Uterus (tissue), 4 donors: ENCODE data around the gene BRINP3. TPM values are rescaled to one million over a fixed set of nuclear protein-coding genes. Genes with fewer than 3 reads are reported as not detected.

Experiments
- DNase-seq, 2 donors: peaks; one replicate each; pipeline ENCODE4 v3.0.0-alpha.2; 2019 to 2020
- H3K27ac ChIP-seq, 2 donors: fragments of 200-600 bp; sonication (generic); 1 replicate in 1 of 2; 2 replicates in 1 of 2; pipeline ENCODE4 v1.5.1; 2016 to 2018
- H3K27me3 ChIP-seq, 2 donors: fragments of 200-600 bp; sonication (generic); one replicate each; pipeline ENCODE4 v1.5.1; 2018 to 2019; ENCODE audit warnings: control low read depth in 1 of 2
- H3K36me3 ChIP-seq, 2 donors: fragments of 200-600 bp; sonication (generic); one replicate each; pipeline ENCODE4 v1.5.1; 2019; ENCODE audit warnings: control low read depth in 1 of 2
- H3K4me1 ChIP-seq, 2 donors: fragments of 200-600 bp; sonication (generic); one replicate each; pipeline ENCODE4 v1.5.1; 2018 to 2019; ENCODE audit warnings: control low read depth in 1 of 2
- H3K4me3 ChIP-seq, 2 donors: fragments of 200-600 bp; sonication (generic); 1 replicate in 1 of 2; 2 replicates in 1 of 2; pipeline ENCODE4 v1.5.1; 2018 to 2019; ENCODE audit warnings: mild to moderate bottlenecking in 1 of 2
- H3K9me3 ChIP-seq, 2 donors: fragments of 200-600 bp; sonication (generic); one replicate each; pipeline ENCODE4 v1.5.1; 2019; ENCODE audit warnings: control low read depth in 1 of 2
- CTCF ChIP-seq, 4 experiments: fragments of 200-600 bp in 2 of 4; fragments of 450-650 bp in 2 of 4; sonication (generic) in 2 of 4; IDR thresholded peaks; one replicate each; pipeline ENCODE4 v1.5.1; 2016 to 2019; ENCODE audit warnings: antibody characterized with exemption in 4 of 4, mild to moderate bottlenecking in 2 of 4, moderate library complexity in 1 of 4
- POLR2A ChIP-seq, 2 donors: fragments of 450-650 bp; IDR thresholded peaks; one replicate each; pipeline ENCODE4 v1.6.1; 2016; ENCODE audit warnings: antibody characterized with exemption in 2 of 2, mild to moderate bottlenecking in 1 of 2, moderate library complexity in 1 of 2
- intact Hi-C: fragments of 100-400 bp; cut with DNase I; formaldehyde crosslinking; loops from one replicate; pipeline ENCODE4 v1.15.1; 2023; ENCODE audit warnings: low total_unique reads
- total RNA-seq, 4 donors: library from RNA; depleted of rRNA in 3 of 4; stranded (reverse); fragments of >200 nt in 3 of 4; gene quantifications; one replicate each; pipeline versions ENCODE4 v1.1.0 to v1.2.4, GENCODE V29; 2014 to 2023
- donor health status: DM: yes; HTN: yes; CAD: no.

Gene BRINP3
- total RNA-seq, 4 donors from 2014 or later, result under 0.01 to 39.7 (median 0.76) TPM; not detected in 1

GRCh38 chr1:190084552-190084951, 393.1 kb downstream of the BRINP3 start:
- intact Hi-C loops, result no loop called here
- H3K27me3 ChIP-seq, result no peaks in the 10 kb centered on the region
- H3K4me3 ChIP-seq, result no peak overlapping the region
- no peaks in the 10 kb centered on the region for H3K9me3 ChIP-seq
- H3K36me3 ChIP-seq, result no peaks in the 10 kb centered on the region
- no peaks in the 10 kb centered on the region for H3K4me1 ChIP-seq
- no peak for DNase-seq
- TF ChIP-seq POLR2A (IDR thresholded peaks at IDR 0.05) (no peak), CTCF (IDR thresholded peaks at IDR 0.05) (no peak)
- no peak overlapping the region for H3K27ac ChIP-seq

GRCh38 chr1:190068304-190068703, 409.4 kb downstream of the BRINP3 start:
- Histone ChIP-seq H3K9me3 (no peaks in the 10 kb centered on the region), H3K4me1 (no peaks in the 10 kb centered on the region), H3K27me3 (no peaks in the 10 kb centered on the region), H3K27ac (no peak overlapping the region), H3K36me3 (no peaks in the 10 kb centered on the region), H3K4me3 (no peak overlapping the region)
- DNase-seq, result no peak
- intact Hi-C loops, result no loop called here
- TF ChIP-seq CTCF (IDR thresholded peaks at IDR 0.05) (no peak), POLR2A (IDR thresholded peaks at IDR 0.05) (no peak)

DNA sequence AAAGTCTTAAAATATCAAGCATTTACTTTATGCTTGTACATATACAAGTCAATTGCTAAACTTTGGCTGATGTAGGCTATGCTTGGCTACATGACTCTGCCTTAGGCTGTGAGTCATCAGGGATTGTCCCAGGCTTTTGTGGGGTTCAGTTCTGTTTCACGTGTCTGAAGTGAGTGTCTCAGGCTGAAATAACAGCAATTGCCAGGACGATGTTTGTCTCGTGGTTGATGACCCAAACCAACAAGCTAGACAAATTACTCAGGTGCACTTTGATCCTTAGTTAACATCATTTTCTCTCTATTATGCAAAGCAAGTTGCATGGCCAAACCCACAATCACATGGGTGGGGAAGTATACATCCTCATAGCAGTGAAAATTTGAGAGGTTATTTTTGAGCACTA, 410.1 kb downstream of the BRINP3 start:
- no peak for DNase-seq
- TF ChIP-seq CTCF (IDR thresholded peaks at IDR 0.05) (no peak), POLR2A (IDR thresholded peaks at IDR 0.05) (no peak)
- no peaks in the 10 kb centered on the region for H3K4me1 ChIP-seq
- H3K27me3 ChIP-seq, result no peaks in the 10 kb centered on the region
- no peaks in the 10 kb centered on the region for H3K9me3 ChIP-seq
- no peak overlapping the region for H3K27ac ChIP-seq
- intact Hi-C loops, result no loop called here
- no peaks in the 10 kb centered on the region for H3K36me3 ChIP-seq
- H3K4me3 ChIP-seq, result no peak overlapping the region

- no peaks in the 10 kb centered on the region for H3K4me1 ChIP-seq
- no peak for TF ChIP-seq CTCF (IDR thresholded peaks at IDR 0.05)
- no peak for TF ChIP-seq POLR2A (IDR thresholded peaks at IDR 0.05)
- no peaks in the 10 kb centered on the region for H3K27me3 ChIP-seq
- intact Hi-C loops, result no loop called here
- DNase-seq, result no peak
- H3K36me3 ChIP-seq, result no peaks in the 10 kb centered on the region
- H3K27ac ChIP-seq, result no peak overlapping the region
- H3K9me3 ChIP-seq, result no peaks in the 10 kb centered on the region
- no peak overlapping the region for H3K4me3 ChIP-seq
Observed at GRCh38 chr1:190066011-190066410, 411.7 kb downstream of the BRINP3 start.

GRCh38 chr1:190049314-190049713, 428.4 kb downstream of the BRINP3 start:
- intact Hi-C loops, result no loop called here
- H3K9me3 ChIP-seq, result no peaks in the 10 kb centered on the region
- no peaks in the 10 kb centered on the region for H3K36me3 ChIP-seq
- no peaks in the 10 kb centered on the region for H3K27me3 ChIP-seq
- TF ChIP-seq CTCF (IDR thresholded peaks at IDR 0.05) (no peak), POLR2A (IDR thresholded peaks at IDR 0.05) (no peak)
- no peak for DNase-seq
- H3K27ac ChIP-seq, result no peak overlapping the region
- no peaks in the 10 kb centered on the region for H3K4me1 ChIP-seq
- no peak overlapping the region for H3K4me3 ChIP-seq
